Adrenal gland (tissue), 12 donors: ENCODE data around the gene ACOX3. TPM values are rescaled to one million over a fixed set of nuclear protein-coding genes. Genes with fewer than 3 reads are reported as not detected.
A peak's percentile ranks its signal among the peaks of the same experiment; 100 is the strongest.

ENCODE experiments used
- DNase-seq, 7 donors: peaks; one replicate each; pipeline ENCODE4 v3.0.0-alpha.2; 2019 to 2020
- H3K27ac ChIP-seq, 5 donors: fragments of 200-600 bp; sonication (generic) in 4 of 5; 1 replicate in 3 of 5; 2 replicates in 2 of 5; pipeline versions ENCODE4 v1.5.1 to v1.8.0; 2016 to 2020; ENCODE audit warnings: mild to moderate bottlenecking in 1 of 5
- H3K27me3 ChIP-seq: fragments of 200-600 bp; 2 replicates; pipeline ENCODE4 v1.8.0; 2021
- H3K36me3 ChIP-seq, 2 donors: fragments of 200-600 bp; replicated peaks in 1 of 2; 1 replicate in 1 of 2; 2 replicates in 1 of 2; pipeline versions ENCODE4 v1.5.1 to v1.8.0; 2018 to 2022
- H3K4me1 ChIP-seq, 2 donors: fragments of 200-600 bp; replicated peaks in 1 of 2; 1 replicate in 1 of 2; 2 replicates in 1 of 2; pipeline versions ENCODE4 v1.5.1 to v1.8.0; 2018 to 2021
- H3K4me3 ChIP-seq, 4 donors: fragments of 200-600 bp; sonication (generic) in 3 of 4; one replicate each; pipeline ENCODE4 v1.5.1; 2016 to 2018
- H3K9me3 ChIP-seq, 3 donors: fragments of 200-600 bp; sonication (generic) in 1 of 3; replicated peaks in 1 of 3; 1 replicate in 2 of 3; 2 replicates in 1 of 3; pipeline versions ENCODE4 v1.5.1 to v1.8.0; 2016 to 2021
- POLR2A ChIP-seq, 2 donors: fragments of 450-650 bp; IDR thresholded peaks; one replicate each; pipeline ENCODE4 v1.6.1; 2017; ENCODE audit warnings: antibody characterized with exemption in 2 of 2, mild to moderate bottlenecking in 2 of 2, moderate library complexity in 1 of 2
- WGBS, 4 donors: extraction: QIAGEN DNeasy Blood & Tissue Kit in 2 of 4; methylation state at CpG; one replicate each; pipeline versions ENCODE4 v1.1.5 to v1.1.7; 2013 to 2017; 5-methylcytosine and 5-hydroxymethylcytosine counted together
- intact Hi-C, 2 donors: fragments of 100-400 bp; cut with DNase I; formaldehyde crosslinking; loops; one replicate each; pipeline versions ENCODE4 v1.14.1 to v1.15.0; 2022 to 2023
- polyA plus RNA-seq, 3 donors: library from polyadenylated mRNA; stranded (reverse); fragments of 200-250 nt in 2 of 3; fragments of 350-450 nt in 1 of 3; fragmentation: Illumina TruSeq in 1 of 3; extraction: RNeasy Lipid Tissue Mini Kit (QIAGEN cat#74804) in 1 of 3; gene quantifications; one replicate each; pipeline ENCODE4 v1.2.3, GENCODE V29; 2013 to 2014
- small RNA-seq, 2 donors: library from RNA; depleted of rRNA; stranded (forward); fragments of <200 nt; gene quantifications; one replicate each; pipeline ENCODE3, GENCODE V24; 2016
- total RNA-seq, 9 donors: library from RNA; depleted of rRNA in 4 of 9; stranded (reverse); fragments of >200 nt in 4 of 9; fragments of 120-200 nt in 1 of 9; fragmentation: NEBNext Ultra II Directional in 1 of 9; extraction: Animal tissue kit (Norgen Biotek cat#: 25700) in 1 of 9; gene quantifications; one replicate each; pipeline versions ENCODE4 v1.1.0 to v1.2.4, GENCODE V29; 2013 to 2023
- TF ChIP-seq, protein P1 (sequence below), 6 experiments: fragments of 450-650 bp in 4 of 6; fragments of 200-600 bp in 2 of 6; sonication (generic) in 1 of 6; IDR thresholded peaks; 1 replicate in 5 of 6; 2 replicates in 1 of 6; pipeline versions ENCODE4 v1.5.1 to v1.8.0; 2016 to 2021; ENCODE audit warnings: antibody characterized with exemption in 6 of 6, mild to moderate bottlenecking in 2 of 6, moderate library complexity in 1 of 6
- donor health status: healthy with polysubstance abuse.
- donor health status: Bipolar disorder and iron deficiency.
- donor health status: DM: yes; HTN: yes; CAD: no.
- donor health status: DM: no; HTN: no; CAD: no.
- donor health status: DM: no; HTN: no; CAD: no.
- donor health status: DM: yes; HTN: yes; CAD: no.

ACOX3 gene
- total and polyA plus RNA-seq, 12 donors, result 10.4 to 44.2 (median 26.3) TPM

DNA sequence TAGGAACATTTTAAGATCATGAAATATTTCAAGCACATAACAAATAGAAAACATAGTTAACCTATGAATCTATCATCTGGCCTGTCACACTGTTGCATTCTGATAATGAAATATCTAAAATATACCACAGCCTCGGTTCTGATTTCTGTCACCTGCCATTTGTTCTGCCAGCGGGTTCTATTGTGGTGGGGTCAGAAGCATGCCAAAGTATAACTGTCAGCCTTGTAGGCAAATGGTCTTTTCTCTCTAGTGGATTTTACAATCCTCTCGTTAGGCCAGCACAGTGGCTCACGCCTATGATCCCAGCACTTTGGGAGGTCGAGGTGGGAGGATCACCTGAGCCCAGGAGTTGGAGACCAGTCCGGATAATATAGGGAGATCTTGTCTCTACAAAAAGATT is 123.0 kb downstream of the ACOX3 start:
- no peaks in the 10 kb centered on the region for H3K9me3 ChIP-seq
- DNase-seq, result peak in 2 of 7 donors; percentile 5 to 6
- WGBS, 4 donors, result 77 to 88% (median 83%) methylated on average over 6 of the region's 6 CpGs
- peaks cover 11 to 20% of the 10 kb centered on the region in 2 donors for H3K4me1 ChIP-seq
- H3K4me3 ChIP-seq, result no peak overlapping the region
- intact Hi-C loops, result no loop called here
- TF ChIP-seq, protein P1, sequence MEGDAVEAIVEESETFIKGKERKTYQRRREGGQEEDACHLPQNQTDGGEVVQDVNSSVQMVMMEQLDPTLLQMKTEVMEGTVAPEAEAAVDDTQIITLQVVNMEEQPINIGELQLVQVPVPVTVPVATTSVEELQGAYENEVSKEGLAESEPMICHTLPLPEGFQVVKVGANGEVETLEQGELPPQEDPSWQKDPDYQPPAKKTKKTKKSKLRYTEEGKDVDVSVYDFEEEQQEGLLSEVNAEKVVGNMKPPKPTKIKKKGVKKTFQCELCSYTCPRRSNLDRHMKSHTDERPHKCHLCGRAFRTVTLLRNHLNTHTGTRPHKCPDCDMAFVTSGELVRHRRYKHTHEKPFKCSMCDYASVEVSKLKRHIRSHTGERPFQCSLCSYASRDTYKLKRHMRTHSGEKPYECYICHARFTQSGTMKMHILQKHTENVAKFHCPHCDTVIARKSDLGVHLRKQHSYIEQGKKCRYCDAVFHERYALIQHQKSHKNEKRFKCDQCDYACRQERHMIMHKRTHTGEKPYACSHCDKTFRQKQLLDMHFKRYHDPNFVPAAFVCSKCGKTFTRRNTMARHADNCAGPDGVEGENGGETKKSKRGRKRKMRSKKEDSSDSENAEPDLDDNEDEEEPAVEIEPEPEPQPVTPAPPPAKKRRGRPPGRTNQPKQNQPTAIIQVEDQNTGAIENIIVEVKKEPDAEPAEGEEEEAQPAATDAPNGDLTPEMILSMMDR (IDR thresholded peaks at IDR 0.05), result no peak
- no peak for TF ChIP-seq POLR2A (IDR thresholded peaks at IDR 0.05)
- H3K27ac ChIP-seq, result no peak overlapping the region
- H3K27me3 ChIP-seq, result no peaks in the 10 kb centered on the region
- no peaks in the 10 kb centered on the region for H3K36me3 ChIP-seq

DNA sequence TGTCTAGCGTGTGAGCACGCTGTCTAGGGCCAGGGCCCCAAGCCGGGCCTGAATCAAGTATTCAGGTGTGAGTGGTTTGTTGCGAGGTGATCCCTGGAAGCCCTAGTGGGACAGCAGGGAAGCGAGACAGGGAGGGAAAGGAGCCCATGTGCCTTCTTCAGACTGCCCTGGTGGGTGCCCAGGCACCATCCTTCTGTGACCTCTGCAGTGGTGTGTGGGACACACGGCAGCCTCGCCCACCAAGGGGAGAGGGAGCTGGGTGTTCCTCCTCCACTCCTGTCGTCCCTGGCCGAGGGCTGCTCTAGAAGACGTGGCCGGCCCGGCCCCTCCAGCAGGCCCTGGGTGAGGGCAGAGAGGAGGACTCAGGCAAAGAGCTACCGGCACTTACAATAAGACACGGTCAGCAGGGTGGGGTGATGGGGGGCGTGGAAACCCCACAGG is 123.6 kb downstream of the ACOX3 start:
- DNase-seq, result peak in 3 of 7 donors; percentile 4 to 35 (median 16)
- H3K27me3 ChIP-seq, result no peaks in the 10 kb centered on the region
- H3K4me3 ChIP-seq, result no peak overlapping the region
- intact Hi-C loops, result no loop called here
- H3K4me1 ChIP-seq, result peaks cover 11 to 20% of the 10 kb centered on the region in 2 donors
- H3K27ac ChIP-seq, result no peak overlapping the region
- WGBS, 4 donors, result 91 to 96% (median 94%) methylated on average over 12 to 15 of the region's 15 CpGs
- no peaks in the 10 kb centered on the region for H3K9me3 ChIP-seq
- no peaks in the 10 kb centered on the region for H3K36me3 ChIP-seq
- TF ChIP-seq POLR2A (IDR thresholded peaks at IDR 0.05), result no peak
- TF ChIP-seq, protein P1 (IDR thresholded peaks at IDR 0.05), result no peak

Small RNA genes within 50 kb of the gene (small RNA-seq; reads per million reads assigned to genes)
- 0.75 to 2.4 reads per million in 2 donors for gene RNA5SP152

Other genes with a start within 250 kb of the ACOX3 start
- 10 to 100 TPM in 8 of 9 donors, 1 to 10 TPM in 1; 4.7 to 58.7 (median 22.4) TPM for gene SH3TC1, start 241.4 kb downstream of the ACOX3 start, total RNA-seq
- 10 to 100 TPM in 2 of 3 donors, 1 to 10 TPM in 1; 1.5 to 28.0 (median 19.8) TPM for gene SH3TC1, start 241.4 kb downstream of the ACOX3 start, polyA plus RNA-seq
- 10 to 100 TPM in 1 of 9 donors, 1 to 10 TPM in 8; 2.3 to 10.6 (median 4.3) TPM for gene HTRA3, start 171.0 kb downstream of the ACOX3 start, total RNA-seq
- gene HTRA3, start 171.0 kb downstream of the ACOX3 start, polyA plus RNA-seq, result 10 to 100 TPM in 1 of 3 donors, 1 to 10 TPM in 2; 1.6 to 14.0 (median 4.0) TPM
- 10 to 100 TPM in 8 of 9 donors, 1 to 10 TPM in 1; 9.8 to 26.2 (median 14.7) TPM for gene TRMT44, start 54 bp upstream of the ACOX3 start, total RNA-seq
- 10 to 100 TPM in 1 of 3 donors, 1 to 10 TPM in 2; 6.0 to 12.9 (median 9.9) TPM for gene TRMT44, start 54 bp upstream of the ACOX3 start, polyA plus RNA-seq
- under 1 TPM in 2 of 9 donors, not detected in 7; 0.06 to 0.08 TPM for gene GPR78, start 139.7 kb upstream of the ACOX3 start, total RNA-seq
- under 1 TPM in 2 of 3 donors, not detected in 1; 0.03 to 0.08 TPM for gene GPR78, start 139.7 kb upstream of the ACOX3 start, polyA plus RNA-seq
- gene CPZ, start 152.0 kb upstream of the ACOX3 start, total RNA-seq, result 1 to 10 TPM in 8 of 9 donors, under 1 TPM in 1; 0.79 to 4.9 (median 3.8) TPM
- 1 to 10 TPM in 2 of 3 donors, under 1 TPM in 1; 0.53 to 6.4 (median 4.0) TPM for gene CPZ, start 152.0 kb upstream of the ACOX3 start, polyA plus RNA-seq